ENCODE measurements around the gene FCRL1.

- TF ChIP-seq CTCF (IDR thresholded peaks at IDR 0.05) (no peak), POLR2A (IDR thresholded peaks at IDR 0.05) (no peak)
Measured at GRCh38 chr1:157785248-157785647, 34.7 kb downstream of the FCRL1 start.
